Osteoblast (primary cell): ENCODE results near the gene EFCAB9. TPM values are rescaled to one million over a fixed set of nuclear protein-coding genes. Genes with fewer than 3 reads are reported as not detected.
"Not testable (repeated sequence)": the region's sequence is repeated elsewhere in the genome, so short reads cannot be mapped to it uniquely, and the experiment has no call there.

Experiments used
- DNase-seq: peaks from one replicate; pipeline ENCODE4 v3.0.0; 2011; ENCODE audit warnings: low spot score, mixed read lengths; ENCODE audit not compliant: insufficient read length; ENCODE audit errors: missing footprints
- H2AFZ ChIP-seq: 2 replicates; pipeline ENCODE4 v1.6.0; 2011; ENCODE audit warnings: mild to moderate bottlenecking, low read length
- H3K27ac ChIP-seq: 2 replicates; pipeline ENCODE4 v1.5.1; 2011; ENCODE audit warnings: mild to moderate bottlenecking, low read depth, low read length, moderate library complexity
- H3K27me3 ChIP-seq: 2 replicates; pipeline ENCODE4 v1.6.0; 2012; ENCODE audit warnings: mild to moderate bottlenecking, control low read depth, inconsistent platforms, low read length, moderate library complexity; ENCODE audit not compliant: insufficient read depth
- H3K36me3 ChIP-seq: 2 replicates; pipeline ENCODE4 v1.5.1; 2011; ENCODE audit warnings: mild to moderate bottlenecking, low read length, control low read depth, moderate library complexity; ENCODE audit not compliant: insufficient read depth
- H3K4me1 ChIP-seq: 2 replicates; pipeline ENCODE4 v1.5.1; 2011; ENCODE audit warnings: mild to moderate bottlenecking, low read length, control low read depth, moderate library complexity; ENCODE audit not compliant: insufficient read depth
- H3K4me2 ChIP-seq: 2 replicates; pipeline ENCODE4 v1.6.0; 2011; ENCODE audit warnings: mild to moderate bottlenecking, low read length; ENCODE audit not compliant: insufficient read depth
- H3K4me3 ChIP-seq: fragments of 200-600 bp; sonication (generic); 3 replicates; pipeline ENCODE4 v1.5.1; 2012; ENCODE audit warnings: mild to moderate bottlenecking, low read length, inconsistent platforms; ENCODE audit not compliant: insufficient read depth
- H3K79me2 ChIP-seq: 2 replicates; pipeline ENCODE4 v1.6.0; 2012; ENCODE audit warnings: mild to moderate bottlenecking, low read length, control low read depth, inconsistent platforms; ENCODE audit not compliant: insufficient read depth
- H3K9me3 ChIP-seq: 2 replicates; pipeline ENCODE4 v1.5.1; 2011; ENCODE audit warnings: low read depth, low read length, control low read depth
- H4K20me1 ChIP-seq: 2 replicates; pipeline ENCODE4 v1.6.0; 2012; ENCODE audit warnings: mild to moderate bottlenecking, low read length, control low read depth; ENCODE audit not compliant: insufficient read depth
- CTCF ChIP-seq: IDR thresholded peaks from 2 replicates; pipeline ENCODE4 v1.5.1; 2011; ENCODE audit warnings: mild to moderate bottlenecking, low read depth, low read length, moderate library complexity; ENCODE audit errors: extremely low read depth
- total RNA-seq: library from RNA; depleted of rRNA; stranded (reverse); fragments of >200 nt; gene quantifications from 2 replicates; pipeline ENCODE4 v1.2.3, GENCODE V29; 2012

The EFCAB9 gene
- total RNA-seq, 1 donor: not detected

- H3K4me1 ChIP-seq: peaks cover 10% of the 10 kb centered on the region
- H2AFZ ChIP-seq: no peak overlapping the region
- H3K4me3 ChIP-seq: no peak overlapping the region
- peaks cover 72% of the 10 kb centered on the region for H3K79me2 ChIP-seq
- peaks cover 19% of the 10 kb centered on the region for H4K20me1 ChIP-seq
- TF ChIP-seq CTCF: no peak
- H3K27ac ChIP-seq: peak overlapping the region; percentile 59
- DNase-seq: peak; percentile 96
- no peaks in the 10 kb centered on the region for H3K27me3 ChIP-seq
- H3K4me2 ChIP-seq: no peak overlapping the region
- no peaks in the 10 kb centered on the region for H3K9me3 ChIP-seq
- peaks cover 8% of the 10 kb centered on the region for H3K36me3 ChIP-seq
Measured at GRCh38 chr5:172149073-172149472, 44.9 kb upstream of the EFCAB9 start.

- H3K27me3 ChIP-seq, H2AFZ ChIP-seq, H3K4me2 ChIP-seq, DNase-seq, H3K4me1 ChIP-seq, H3K4me3 ChIP-seq, H3K9me3 ChIP-seq: not testable (repeated sequence)
- H3K79me2 ChIP-seq: peaks cover 72% of the 10 kb centered on the region
- peaks cover 15% of the 10 kb centered on the region for H4K20me1 ChIP-seq
- H3K36me3 ChIP-seq: peaks cover 10% of the 10 kb centered on the region
- H3K27ac ChIP-seq: peak overlapping the region; percentile 59
Measured at GRCh38 chr5:172149481-172149880, 44.5 kb upstream of the EFCAB9 start.

- no peak for DNase-seq
- peaks cover 63% of the 10 kb centered on the region for H3K79me2 ChIP-seq
- H4K20me1 ChIP-seq: peaks cover 4% of the 10 kb centered on the region
- no peaks in the 10 kb centered on the region for H3K27me3 ChIP-seq
- H2AFZ ChIP-seq: peak overlapping the region; percentile 36
- peaks cover 13% of the 10 kb centered on the region for H3K36me3 ChIP-seq
- H3K9me3 ChIP-seq: no peaks in the 10 kb centered on the region
- H3K4me2 ChIP-seq: peak overlapping the region; percentile 34
- TF ChIP-seq CTCF: no peak
- no peak overlapping the region for H3K4me3 ChIP-seq
- peak overlapping the region; percentile 50 for H3K27ac ChIP-seq
- peaks cover 7% of the 10 kb centered on the region for H3K4me1 ChIP-seq
Measured at GRCh38 chr5:172150514-172151425, 43.2 kb upstream of the EFCAB9 start.

DNA sequence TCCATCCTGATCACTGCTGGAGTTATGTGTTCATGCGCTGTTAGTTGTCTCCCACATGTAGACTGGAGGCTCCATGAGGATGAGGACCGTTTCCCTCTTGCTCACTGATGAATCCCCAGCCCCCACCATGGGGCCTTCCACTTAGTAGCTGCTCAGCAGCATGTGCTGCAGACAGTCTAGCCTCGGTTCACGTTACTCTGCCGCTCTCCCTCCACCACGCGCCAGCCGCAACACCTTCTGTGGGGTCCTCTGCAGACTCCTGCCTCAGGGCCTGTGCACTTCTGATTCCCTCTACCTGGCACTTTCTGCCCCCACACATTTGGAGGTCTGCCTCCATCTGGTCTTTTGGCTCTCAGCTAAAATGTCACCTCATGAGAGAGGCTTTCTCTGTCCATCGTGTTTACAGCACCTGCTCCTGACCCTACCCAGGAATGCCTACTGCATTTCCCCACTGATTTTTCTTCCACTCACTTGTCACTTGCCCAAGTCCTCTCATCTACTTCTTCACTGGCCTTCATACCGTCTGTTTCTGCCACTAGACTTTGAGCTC is 42.2 kb upstream of the EFCAB9 start:
- Histone ChIP-seq H2AFZ (no peak overlapping the region), H3K36me3 (peaks cover 17% of the 10 kb centered on the region), H3K4me3 (no peak overlapping the region)

More for the DNA sequence above, 42.2 kb upstream of the EFCAB9 start:
- H3K27ac ChIP-seq: no peak overlapping the region
- H4K20me1 ChIP-seq: no peaks in the 10 kb centered on the region
- H3K9me3 ChIP-seq: no peaks in the 10 kb centered on the region
- H3K27me3 ChIP-seq: no peaks in the 10 kb centered on the region
- DNase-seq: no peak
- H3K4me1 ChIP-seq: peaks cover 7% of the 10 kb centered on the region
- no peak overlapping the region for H3K4me2 ChIP-seq
- TF ChIP-seq CTCF: no peak
- peaks cover 61% of the 10 kb centered on the region for H3K79me2 ChIP-seq
